GM19238 (cell line): ENCODE data around the gene TEC.

Experiments used
- DNase-seq: peaks from one replicate; pipeline ENCODE4 v3.0.0; 2011; ENCODE audit warnings: low spot score; ENCODE audit not compliant: insufficient read length

The TEC gene

GRCh38 chr4:48085821-48086589 is 183.6 kb downstream of the TEC start:
- no peak for DNase-seq
